Kidney (tissue), 14 donors: ENCODE data around the gene NOP9. TPM values are rescaled to one million over a fixed set of nuclear protein-coding genes. Genes with fewer than 3 reads are reported as not detected.

Experiments
- DNase-seq, 5 donors: peaks; one replicate each; pipeline ENCODE4 v3.0.0-alpha.2; 2013 to 2020
- FAIRE-seq: peaks from 2 replicates; lab custom pipeline; 2012; peaks lifted over from hg19 to GRCh38; lab: Jason Lieb, UNC
- H3K27ac ChIP-seq, 2 donors: one replicate each; pipeline ENCODE4 v1.7.0; 2013; ENCODE audit warnings: low read depth in 2 of 2, low read length in 2 of 2, inconsistent platforms in 1 of 2
- H3K27me3 ChIP-seq: one replicate; pipeline ENCODE4 v1.7.1; 2013; ENCODE audit warnings: low read length, inconsistent platforms; ENCODE audit not compliant: control insufficient read depth, insufficient read depth
- H3K36me3 ChIP-seq, 3 donors: one replicate each; pipeline versions ENCODE4 v1.7.0 to v1.7.1; 2013; ENCODE audit warnings: low read length in 3 of 3, control low read depth in 1 of 3, inconsistent platforms in 1 of 3; ENCODE audit not compliant: insufficient read depth in 3 of 3, control insufficient read depth in 2 of 3
- H3K4me1 ChIP-seq, 3 donors: one replicate each; pipeline versions ENCODE4 v1.7.0 to v1.7.1; 2013; ENCODE audit warnings: low read length in 3 of 3, inconsistent platforms in 1 of 3, low read depth in 1 of 3; ENCODE audit not compliant: control insufficient read depth in 2 of 3, insufficient read depth in 2 of 3
- H3K4me3 ChIP-seq, 3 donors: one replicate each; pipeline versions ENCODE4 v1.7.0 to v1.8.1; 2013; ENCODE audit warnings: low read length in 3 of 3, control low read depth in 1 of 3, inconsistent platforms in 1 of 3
- H3K9ac ChIP-seq, 3 donors: one replicate each; pipeline versions ENCODE4 v1.7.0 to v1.7.1; 2013; ENCODE audit warnings: low read length in 3 of 3, control low read depth in 1 of 3, inconsistent platforms in 1 of 3
- H3K9me3 ChIP-seq, 3 donors: one replicate each; pipeline versions ENCODE4 v1.7.0 to v1.7.1; 2013; ENCODE audit warnings: low read length in 3 of 3, control low read depth in 1 of 3, inconsistent platforms in 1 of 3; ENCODE audit not compliant: control insufficient read depth in 2 of 3, insufficient read depth in 1 of 3
- CTCF ChIP-seq: IDR thresholded peaks from 3 replicates; pipeline ENCODE4 v1.5.1; 2012; ENCODE audit warnings: mild to moderate bottlenecking, moderate library complexity, borderline replicate concordance; ENCODE audit not compliant: insufficient read depth; ENCODE audit errors: extremely low read depth
- intact Hi-C: fragments of 100-400 bp; cut with DNase I; formaldehyde crosslinking; loops from one replicate; pipeline ENCODE4 v1.11.1; 2022
- polyA plus RNA-seq: library from polyadenylated mRNA; stranded (reverse); fragments of 350-450 nt; fragmentation: Illumina TruSeq; extraction: RNeasy Lipid Tissue Mini Kit (QIAGEN cat#74804); gene quantifications from one replicate; pipeline ENCODE4 v1.2.3, GENCODE V29; 2014; ENCODE audit warnings: low read depth, low replicate concordance; ENCODE audit not compliant: insufficient read depth
- total RNA-seq: library from RNA; stranded (reverse); fragmentation: NEBNext Ultra II Directional; extraction: Animal tissue kit (Norgen Biotek cat#: 25700); gene quantifications from one replicate; pipeline ENCODE4 v1.2.1, GENCODE V29; 2021
- donor health status: control.
- donor health status: control.
- donor health status: control.
- donor health status: control.
- donor health status: control.
- donor health status: DM: yes; HTN: yes; CAD: no.
- donor health status: Normal renal cell carcinoma (clear cell type).

The NOP9 gene
- total and polyA plus RNA-seq, 2 donors from 2014 or later = 8.6 to 25.7 TPM

DNA sequence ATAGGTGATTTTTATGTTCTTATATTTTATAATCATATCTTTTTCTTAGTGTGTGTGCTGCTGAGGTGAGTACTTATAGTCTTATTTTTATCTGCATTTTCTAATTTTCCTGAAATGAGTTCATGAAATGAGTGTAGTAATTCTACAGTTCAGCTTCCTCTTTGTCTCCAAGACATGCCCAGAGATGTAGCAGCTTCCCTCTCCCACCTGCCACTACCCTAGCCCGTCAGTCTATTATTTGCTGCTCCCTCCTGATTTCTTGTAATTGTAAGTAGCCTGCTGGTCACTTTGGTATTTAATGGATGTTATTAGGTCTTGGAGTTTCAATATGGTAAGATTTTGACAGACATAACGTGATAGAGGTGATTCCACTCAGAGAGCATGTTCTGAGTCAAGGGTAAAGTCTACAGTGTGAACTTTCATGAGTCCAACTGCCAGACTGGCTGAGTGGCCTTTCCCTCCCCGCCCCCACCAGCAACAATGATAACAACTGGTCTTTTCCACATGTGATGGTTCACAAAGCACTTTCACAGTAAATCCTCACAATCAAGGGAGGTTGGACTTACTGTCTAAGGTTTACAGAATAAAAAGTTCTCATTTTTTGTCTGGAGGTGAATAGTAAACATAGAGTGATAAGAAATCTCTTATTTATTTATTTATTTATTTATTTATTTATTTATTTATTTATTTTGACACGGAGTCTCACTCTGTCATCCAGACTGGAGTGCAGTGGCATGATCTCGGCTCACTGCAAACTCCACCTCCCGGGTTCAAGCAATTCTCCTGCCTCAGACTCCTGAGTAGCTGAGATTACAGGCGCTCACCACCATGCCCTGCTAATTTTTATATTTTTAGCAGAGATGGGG, 44.4 kb downstream of the NOP9 start:
- intact Hi-C loops = no loop called here
- H3K36me3 ChIP-seq = no peaks in the 10 kb centered on the region
- H3K9me3 ChIP-seq = no peaks in the 10 kb centered on the region
- H3K4me1 ChIP-seq = peaks cover 0 to 3% (median 0%) of the 10 kb centered on the region in 3 donors
- FAIRE-seq = no peak
- no peak overlapping the region for H3K27ac ChIP-seq
- no peak overlapping the region for H3K9ac ChIP-seq
- H3K4me3 ChIP-seq = no peak overlapping the region
- DNase-seq = no peak
- TF ChIP-seq CTCF = no peak
- H3K27me3 ChIP-seq = no peaks in the 10 kb centered on the region

GRCh38 chr14:24347134-24347533, 47.5 kb downstream of the NOP9 start:
- no peak overlapping the region for H3K9ac ChIP-seq
- H3K27ac ChIP-seq = no peak overlapping the region
- intact Hi-C loops = no loop called here

DNA sequence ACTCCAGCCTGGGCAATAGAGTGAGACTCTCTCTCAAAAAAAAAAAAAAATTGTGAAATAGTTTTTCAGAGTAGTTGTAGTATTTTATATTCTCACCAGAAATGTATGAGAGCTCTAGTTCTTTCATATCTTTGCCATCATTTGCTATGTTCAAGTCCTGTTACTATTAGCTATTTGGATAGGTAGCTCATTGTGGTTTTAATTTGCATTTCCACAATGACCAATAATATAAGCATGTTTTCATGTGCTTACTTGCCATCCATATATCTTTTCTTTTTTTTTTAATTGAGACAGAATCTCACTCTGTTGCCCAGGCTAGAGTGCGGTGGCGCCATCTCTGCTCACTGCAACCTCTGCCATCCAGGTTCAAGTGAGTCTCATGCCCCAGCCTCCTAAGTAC, 48.5 kb downstream of the NOP9 start:
- no peak overlapping the region for H3K27ac ChIP-seq
- no peak for FAIRE-seq

More at GRCh38 chr14:24347134-24347533, 47.5 kb downstream of the NOP9 start:
- no peak for TF ChIP-seq CTCF
- no peak overlapping the region for H3K4me3 ChIP-seq
- no peak for DNase-seq
- peaks cover 0 to 4% (median 0%) of the 10 kb centered on the region in 3 donors for H3K4me1 ChIP-seq
- FAIRE-seq = no peak
- H3K36me3 ChIP-seq = no peaks in the 10 kb centered on the region
- H3K27me3 ChIP-seq = no peaks in the 10 kb centered on the region
- H3K9me3 ChIP-seq = no peaks in the 10 kb centered on the region

More for the DNA sequence above, 48.5 kb downstream of the NOP9 start:
- TF ChIP-seq CTCF = no peak
- DNase-seq = no peak
- Histone ChIP-seq H3K27me3 (no peaks in the 10 kb centered on the region), H3K9me3 (no peaks in the 10 kb centered on the region), H3K4me1 (peaks cover 0 to 4% (median 0%) of the 10 kb centered on the region in 3 donors), H3K4me3 (no peak overlapping the region), H3K9ac (no peak overlapping the region), H3K36me3 (no peaks in the 10 kb centered on the region)
- intact Hi-C loops = no loop called here
